Spinal cord (tissue), 10 donors: ENCODE data around the gene MVK. TPM values are rescaled to one million over a fixed set of nuclear protein-coding genes. Genes with fewer than 3 reads are reported as not detected.

Experiments used
- DNase-seq, 6 donors: peaks; one replicate each; pipeline versions ENCODE4 v3.0.0 to v3.0.0-alpha.2; 2013 to 2015; ENCODE audit warnings: low spot score in 6 of 6, low read depth in 4 of 6
- H3K27ac ChIP-seq: one replicate; pipeline ENCODE4 v1.5.1; 2013; ENCODE audit warnings: low read depth, low read length, control low read depth
- H3K27me3 ChIP-seq: one replicate; pipeline ENCODE4 v1.6.1; 2013; ENCODE audit warnings: low read length; ENCODE audit not compliant: control insufficient read depth, insufficient read depth
- H3K36me3 ChIP-seq: one replicate; pipeline ENCODE4 v1.6.1; 2013; ENCODE audit warnings: low read length; ENCODE audit not compliant: control insufficient read depth, insufficient read depth
- H3K4me1 ChIP-seq: one replicate; pipeline ENCODE4 v1.6.1; 2013; ENCODE audit warnings: low read length; ENCODE audit not compliant: control insufficient read depth, insufficient read depth
- H3K4me3 ChIP-seq: one replicate; pipeline ENCODE4 v1.5.1; 2013; ENCODE audit warnings: low read depth, low read length, control low read depth
- H3K9me3 ChIP-seq: one replicate; pipeline ENCODE4 v1.6.1; 2013; ENCODE audit warnings: low read length; ENCODE audit not compliant: control insufficient read depth, insufficient read depth
- WGBS: methylation state at CpG from one replicate; pipeline ENCODE4 v1.1.5; 2013; ENCODE audit warnings: missing lambda C conversion rate; ENCODE audit not compliant: insufficient coverage; 5-methylcytosine and 5-hydroxymethylcytosine counted together
- polyA plus RNA-seq, 2 donors: library from polyadenylated mRNA; unstranded; fragments of 120-200 nt; gene quantifications; one replicate each; pipeline ENCODE4 v1.2.1, GENCODE V29; 2013; ENCODE audit not compliant: insufficient read length in 2 of 2
- total RNA-seq, 2 donors: library from RNA; depleted of rRNA in 1 of 2; stranded (reverse); fragments of 120-200 nt in 1 of 2; fragments of >200 nt in 1 of 2; gene quantifications; one replicate each; pipeline versions ENCODE4 v1.2.3 to v1.2.4, GENCODE V29; 2013 to 2014
- donor health status: healthy.

The MVK gene
- total and polyA plus RNA-seq, 4 donors = 19.4 to 35.8 (median 25.6) TPM

- DNase-seq = peak in 1 of 6 donors; percentile 63
- Histone ChIP-seq H3K27ac (no peak overlapping the region), H3K4me1 (peaks cover 24% of the 10 kb centered on the region), H3K4me3 (no peak overlapping the region), H3K9me3 (no peaks in the 10 kb centered on the region), H3K36me3 (peaks cover 20% of the 10 kb centered on the region), H3K27me3 (peaks cover 18% of the 10 kb centered on the region)
- WGBS = 69% methylated on average over 16 of the region's 16 CpGs
These were observed 19.6 kb upstream of the MVK start for GRCh38 chr12:109553906-109554500.

GRCh38 chr12:109554761-109555160 lies 18.8 kb upstream of the MVK start:
- no peak overlapping the region for H3K4me3 ChIP-seq
- no peak overlapping the region for H3K27ac ChIP-seq
- 72% methylated on average over 4 of the region's 6 CpGs for whole genome bisulfite sequencing
- peaks cover 27% of the 10 kb centered on the region for H3K36me3 ChIP-seq
- H3K9me3 ChIP-seq = no peaks in the 10 kb centered on the region
- no peak for DNase-seq
- H3K27me3 ChIP-seq = peaks cover 15% of the 10 kb centered on the region
- peaks cover 23% of the 10 kb centered on the region for H3K4me1 ChIP-seq

GRCh38 chr12:109555431-109556315 lies 17.9 kb upstream of the MVK start:
- no peaks in the 10 kb centered on the region for H3K9me3 ChIP-seq
- H3K4me1 ChIP-seq = peaks cover 15% of the 10 kb centered on the region
- WGBS = 56% methylated on average over 17 of the region's 18 CpGs
- H3K27ac ChIP-seq = no peak overlapping the region
- H3K4me3 ChIP-seq = no peak overlapping the region
- H3K27me3 ChIP-seq = peaks cover 6% of the 10 kb centered on the region
- peaks cover 32% of the 10 kb centered on the region for H3K36me3 ChIP-seq
- DNase-seq = peak in 2 of 6 donors; percentile 42 to 70

- Histone ChIP-seq H3K4me1 (peaks cover 22% of the 10 kb centered on the region), H3K27me3 (peaks cover 2% of the 10 kb centered on the region)
- 84% methylated on average over 10 of the region's 10 CpGs for WGBS
These were observed 16.4 kb upstream of the MVK start for GRCh38 chr12:109557200-109557599.

GRCh38 chr12:109557805-109558204 lies 15.8 kb upstream of the MVK start:
- Histone ChIP-seq H3K9me3 (no peaks in the 10 kb centered on the region), H3K4me1 (peaks cover 22% of the 10 kb centered on the region), H3K4me3 (no peak overlapping the region), H3K27ac (no peak overlapping the region), H3K36me3 (peaks cover 51% of the 10 kb centered on the region), H3K27me3 (peaks cover 2% of the 10 kb centered on the region)
- WGBS = 78% methylated on average over 10 of the region's 12 CpGs
- no peak for DNase-seq

More at GRCh38 chr12:109557200-109557599, 16.4 kb upstream of the MVK start:
- Histone ChIP-seq H3K27ac (no peak overlapping the region), H3K4me3 (no peak overlapping the region), H3K36me3 (peaks cover 45% of the 10 kb centered on the region), H3K9me3 (no peaks in the 10 kb centered on the region)
- DNase-seq = peak in 1 of 6 donors; percentile 34

- H3K27me3 ChIP-seq = no peaks in the 10 kb centered on the region
These were observed 15.0 kb upstream of the MVK start for GRCh38 chr12:109558374-109559199.

GRCh38 chr12:109559200-109559505 lies 14.4 kb upstream of the MVK start:
- H3K4me3 ChIP-seq = no peak overlapping the region
- H3K36me3 ChIP-seq = peaks cover 64% of the 10 kb centered on the region
- H3K27me3 ChIP-seq = no peaks in the 10 kb centered on the region
- no peak overlapping the region for H3K27ac ChIP-seq
- no peaks in the 10 kb centered on the region for H3K9me3 ChIP-seq
- WGBS = 100% methylated on average over 1 of the region's 6 CpGs
- H3K4me1 ChIP-seq = peaks cover 16% of the 10 kb centered on the region
- no peak for DNase-seq

More at GRCh38 chr12:109558374-109559199, 15.0 kb upstream of the MVK start:
- WGBS = 92% methylated on average over 23 of the region's 25 CpGs
- H3K4me1 ChIP-seq = peaks cover 22% of the 10 kb centered on the region
- DNase-seq = no peak
- peaks cover 59% of the 10 kb centered on the region for H3K36me3 ChIP-seq
- H3K9me3 ChIP-seq = no peaks in the 10 kb centered on the region
- H3K4me3 ChIP-seq = no peak overlapping the region
- H3K27ac ChIP-seq = no peak overlapping the region

- no peaks in the 10 kb centered on the region for H3K27me3 ChIP-seq
- no peak for DNase-seq
- 93% methylated on average over 10 of the region's 10 CpGs for WGBS
- H3K27ac ChIP-seq = no peak overlapping the region
- H3K36me3 ChIP-seq = peaks cover 69% of the 10 kb centered on the region
- no peaks in the 10 kb centered on the region for H3K9me3 ChIP-seq
- no peak overlapping the region for H3K4me3 ChIP-seq
- H3K4me1 ChIP-seq = peaks cover 15% of the 10 kb centered on the region
These were observed 14.0 kb upstream of the MVK start for GRCh38 chr12:109559601-109560000.

GRCh38 chr12:109560867-109561710 lies 12.5 kb upstream of the MVK start:
- no peak overlapping the region for H3K27ac ChIP-seq
- no peaks in the 10 kb centered on the region for H3K27me3 ChIP-seq
- no peaks in the 10 kb centered on the region for H3K9me3 ChIP-seq
- H3K36me3 ChIP-seq = peaks cover 84% of the 10 kb centered on the region
- no peak overlapping the region for H3K4me3 ChIP-seq
- DNase-seq = no peak
- WGBS = 91% methylated on average over 22 of the region's 30 CpGs
- H3K4me1 ChIP-seq = peaks cover 10% of the 10 kb centered on the region
